ENCODE data around the gene ZBTB43.

DNA sequence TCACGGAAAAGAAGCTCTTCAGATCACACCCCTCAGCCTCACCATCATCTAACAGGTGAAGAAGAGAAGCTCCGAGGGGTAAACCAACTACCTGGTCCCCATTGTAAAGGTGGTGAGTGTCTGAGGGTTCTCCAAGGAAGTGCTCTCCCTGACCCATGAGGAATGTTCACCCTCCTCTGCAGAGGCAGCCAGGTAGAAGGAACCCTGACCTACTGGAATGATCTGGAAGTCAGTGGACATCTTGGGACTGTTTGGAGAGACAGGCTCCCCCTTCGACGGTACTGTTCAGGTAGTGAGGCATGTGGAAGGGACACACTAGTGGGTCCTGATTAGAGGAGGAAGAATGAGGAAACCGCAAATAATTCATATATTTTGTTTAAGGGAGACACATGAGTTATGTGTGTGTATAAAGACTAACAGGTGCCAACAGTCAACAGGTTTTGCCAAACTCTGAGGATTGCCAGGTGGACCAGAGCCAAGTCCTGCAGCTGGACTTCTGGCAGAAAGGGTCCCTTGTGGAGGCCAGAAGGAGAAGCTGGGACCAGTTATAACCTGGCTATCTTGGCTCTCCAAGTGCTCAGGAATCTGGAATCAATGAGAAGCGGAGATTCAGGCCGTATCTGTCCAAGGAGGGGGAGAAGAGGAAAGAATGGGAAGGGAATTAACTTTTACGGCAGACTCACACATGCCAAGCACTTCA lies 52.6 kb downstream of the ZBTB43 start:
- TF ChIP-seq, protein P1, sequence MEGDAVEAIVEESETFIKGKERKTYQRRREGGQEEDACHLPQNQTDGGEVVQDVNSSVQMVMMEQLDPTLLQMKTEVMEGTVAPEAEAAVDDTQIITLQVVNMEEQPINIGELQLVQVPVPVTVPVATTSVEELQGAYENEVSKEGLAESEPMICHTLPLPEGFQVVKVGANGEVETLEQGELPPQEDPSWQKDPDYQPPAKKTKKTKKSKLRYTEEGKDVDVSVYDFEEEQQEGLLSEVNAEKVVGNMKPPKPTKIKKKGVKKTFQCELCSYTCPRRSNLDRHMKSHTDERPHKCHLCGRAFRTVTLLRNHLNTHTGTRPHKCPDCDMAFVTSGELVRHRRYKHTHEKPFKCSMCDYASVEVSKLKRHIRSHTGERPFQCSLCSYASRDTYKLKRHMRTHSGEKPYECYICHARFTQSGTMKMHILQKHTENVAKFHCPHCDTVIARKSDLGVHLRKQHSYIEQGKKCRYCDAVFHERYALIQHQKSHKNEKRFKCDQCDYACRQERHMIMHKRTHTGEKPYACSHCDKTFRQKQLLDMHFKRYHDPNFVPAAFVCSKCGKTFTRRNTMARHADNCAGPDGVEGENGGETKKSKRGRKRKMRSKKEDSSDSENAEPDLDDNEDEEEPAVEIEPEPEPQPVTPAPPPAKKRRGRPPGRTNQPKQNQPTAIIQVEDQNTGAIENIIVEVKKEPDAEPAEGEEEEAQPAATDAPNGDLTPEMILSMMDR (IDR thresholded peaks at IDR 0.05 in 2 of 3, conservative IDR thresholded peaks at IDR 0.05 in 1 of 3; ENCODE audit: borderline replicate concordance in 1 of 3, insufficient read depth in 1 of 3, low read depth in 2 of 3, low read length in 2 of 3), result no peak
- no peak for TF ChIP-seq EZH2phosphoT487 (IDR thresholded peaks at IDR 0.05; ENCODE audit: borderline replicate concordance)
- no peak for TF ChIP-seq CEBPB (IDR thresholded peaks at IDR 0.05; ENCODE audit: low read depth)
- TF ChIP-seq, protein P2, sequence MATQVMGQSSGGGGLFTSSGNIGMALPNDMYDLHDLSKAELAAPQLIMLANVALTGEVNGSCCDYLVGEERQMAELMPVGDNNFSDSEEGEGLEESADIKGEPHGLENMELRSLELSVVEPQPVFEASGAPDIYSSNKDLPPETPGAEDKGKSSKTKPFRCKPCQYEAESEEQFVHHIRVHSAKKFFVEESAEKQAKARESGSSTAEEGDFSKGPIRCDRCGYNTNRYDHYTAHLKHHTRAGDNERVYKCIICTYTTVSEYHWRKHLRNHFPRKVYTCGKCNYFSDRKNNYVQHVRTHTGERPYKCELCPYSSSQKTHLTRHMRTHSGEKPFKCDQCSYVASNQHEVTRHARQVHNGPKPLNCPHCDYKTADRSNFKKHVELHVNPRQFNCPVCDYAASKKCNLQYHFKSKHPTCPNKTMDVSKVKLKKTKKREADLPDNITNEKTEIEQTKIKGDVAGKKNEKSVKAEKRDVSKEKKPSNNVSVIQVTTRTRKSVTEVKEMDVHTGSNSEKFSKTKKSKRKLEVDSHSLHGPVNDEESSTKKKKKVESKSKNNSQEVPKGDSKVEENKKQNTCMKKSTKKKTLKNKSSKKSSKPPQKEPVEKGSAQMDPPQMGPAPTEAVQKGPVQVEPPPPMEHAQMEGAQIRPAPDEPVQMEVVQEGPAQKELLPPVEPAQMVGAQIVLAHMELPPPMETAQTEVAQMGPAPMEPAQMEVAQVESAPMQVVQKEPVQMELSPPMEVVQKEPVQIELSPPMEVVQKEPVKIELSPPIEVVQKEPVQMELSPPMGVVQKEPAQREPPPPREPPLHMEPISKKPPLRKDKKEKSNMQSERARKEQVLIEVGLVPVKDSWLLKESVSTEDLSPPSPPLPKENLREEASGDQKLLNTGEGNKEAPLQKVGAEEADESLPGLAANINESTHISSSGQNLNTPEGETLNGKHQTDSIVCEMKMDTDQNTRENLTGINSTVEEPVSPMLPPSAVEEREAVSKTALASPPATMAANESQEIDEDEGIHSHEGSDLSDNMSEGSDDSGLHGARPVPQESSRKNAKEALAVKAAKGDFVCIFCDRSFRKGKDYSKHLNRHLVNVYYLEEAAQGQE (IDR thresholded peaks at IDR 0.05; ENCODE audit: low read depth), result no peak

All from HCT116 (cell line).